LNCaP clone FGC (cell line): ENCODE results near the gene WNT3.

Source experiments
- DNase-seq: peaks from one replicate; pipeline ENCODE4 v3.0.0-alpha.2; 2011; ENCODE audit warnings: low read depth
- H3K4me3 ChIP-seq: 2 replicates; pipeline ENCODE4 v1.5.1; 2011; ENCODE audit warnings: mild to moderate bottlenecking, low read depth, low read length, control low read depth
- TF ChIP-seq, protein P1 (sequence below): IDR thresholded peaks from 2 replicates; pipeline ENCODE4 v1.5.1; 2012; ENCODE audit warnings: mild to moderate bottlenecking; ENCODE audit not compliant: control insufficient read depth, insufficient read depth; ENCODE audit errors: extremely low read depth

Gene WNT3

DNA sequence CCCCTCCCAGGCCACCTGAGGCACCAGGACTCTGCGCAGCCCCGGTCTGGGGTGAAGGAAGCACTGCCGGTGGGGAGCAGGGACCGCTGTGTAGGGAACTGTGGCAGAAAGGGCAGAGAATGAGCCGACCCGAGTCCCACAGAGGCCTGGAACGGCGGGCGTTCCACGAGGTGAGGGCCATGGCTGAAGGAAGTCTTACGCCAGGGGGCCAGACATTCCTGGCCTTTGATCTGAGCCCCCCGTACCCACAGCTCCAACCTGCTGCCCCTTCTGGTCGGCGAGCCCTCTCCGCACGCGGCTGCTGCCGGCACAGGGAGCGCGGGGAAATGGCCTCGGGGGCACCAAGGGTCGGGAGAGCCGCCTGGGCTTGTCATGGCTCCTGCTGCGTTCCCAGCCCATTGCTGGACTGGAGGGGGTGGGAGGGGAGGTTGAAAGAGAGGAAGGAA is 1.4 kb upstream of the WNT3 start:
- H3K4me3 ChIP-seq = no peak overlapping the region
- no peak for DNase-seq
- TF ChIP-seq, protein P1, sequence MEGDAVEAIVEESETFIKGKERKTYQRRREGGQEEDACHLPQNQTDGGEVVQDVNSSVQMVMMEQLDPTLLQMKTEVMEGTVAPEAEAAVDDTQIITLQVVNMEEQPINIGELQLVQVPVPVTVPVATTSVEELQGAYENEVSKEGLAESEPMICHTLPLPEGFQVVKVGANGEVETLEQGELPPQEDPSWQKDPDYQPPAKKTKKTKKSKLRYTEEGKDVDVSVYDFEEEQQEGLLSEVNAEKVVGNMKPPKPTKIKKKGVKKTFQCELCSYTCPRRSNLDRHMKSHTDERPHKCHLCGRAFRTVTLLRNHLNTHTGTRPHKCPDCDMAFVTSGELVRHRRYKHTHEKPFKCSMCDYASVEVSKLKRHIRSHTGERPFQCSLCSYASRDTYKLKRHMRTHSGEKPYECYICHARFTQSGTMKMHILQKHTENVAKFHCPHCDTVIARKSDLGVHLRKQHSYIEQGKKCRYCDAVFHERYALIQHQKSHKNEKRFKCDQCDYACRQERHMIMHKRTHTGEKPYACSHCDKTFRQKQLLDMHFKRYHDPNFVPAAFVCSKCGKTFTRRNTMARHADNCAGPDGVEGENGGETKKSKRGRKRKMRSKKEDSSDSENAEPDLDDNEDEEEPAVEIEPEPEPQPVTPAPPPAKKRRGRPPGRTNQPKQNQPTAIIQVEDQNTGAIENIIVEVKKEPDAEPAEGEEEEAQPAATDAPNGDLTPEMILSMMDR = no peak

DNA sequence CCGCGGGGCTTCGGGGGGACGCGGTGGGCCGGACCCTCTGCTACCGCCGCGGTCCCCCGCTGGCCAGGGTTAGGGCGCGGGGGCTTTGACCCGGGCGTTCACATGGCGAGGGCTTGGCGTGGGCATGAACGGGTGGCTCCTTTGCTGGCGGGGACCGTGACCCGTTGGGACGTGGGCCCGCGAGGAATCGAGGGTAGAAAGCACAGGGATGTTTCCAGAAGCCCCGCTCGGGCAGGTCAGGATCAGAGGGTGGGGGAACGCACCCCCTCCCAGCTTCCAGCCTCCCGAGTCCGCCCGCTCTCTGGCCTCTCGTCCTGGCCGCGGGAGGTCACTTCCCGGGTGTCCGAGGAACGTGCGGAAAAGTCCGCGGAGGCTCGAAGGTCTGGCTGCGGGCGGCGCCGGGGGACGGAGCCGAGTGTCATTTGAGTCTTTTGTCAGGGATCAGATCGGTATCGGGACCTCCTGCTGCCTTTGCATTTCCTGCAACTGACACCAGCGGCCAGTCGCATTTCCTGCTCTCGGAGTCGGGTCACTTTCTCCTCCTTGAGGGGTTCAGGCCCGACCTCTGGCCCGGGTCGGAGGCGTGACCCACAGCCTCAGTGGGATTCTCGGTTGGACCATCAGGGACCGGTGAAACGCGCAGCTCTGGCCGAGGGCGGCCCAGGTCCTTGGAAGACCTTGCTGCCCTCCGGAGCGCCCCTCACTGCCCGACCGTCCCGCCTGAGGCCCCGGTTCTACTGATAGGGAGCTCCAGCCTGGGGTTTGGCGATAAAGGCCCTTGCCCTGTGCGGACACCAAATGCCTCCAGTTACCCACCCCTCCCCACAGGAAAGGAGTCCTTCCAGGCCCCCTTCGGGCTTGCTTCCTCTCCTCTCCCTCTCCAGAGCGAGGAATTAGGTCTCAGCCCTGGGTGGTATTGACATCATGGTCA is 702 bp upstream of the WNT3 start:
- no peak overlapping the region for H3K4me3 ChIP-seq
- no peak for DNase-seq
- TF ChIP-seq, protein P1 = no peak

DNA sequence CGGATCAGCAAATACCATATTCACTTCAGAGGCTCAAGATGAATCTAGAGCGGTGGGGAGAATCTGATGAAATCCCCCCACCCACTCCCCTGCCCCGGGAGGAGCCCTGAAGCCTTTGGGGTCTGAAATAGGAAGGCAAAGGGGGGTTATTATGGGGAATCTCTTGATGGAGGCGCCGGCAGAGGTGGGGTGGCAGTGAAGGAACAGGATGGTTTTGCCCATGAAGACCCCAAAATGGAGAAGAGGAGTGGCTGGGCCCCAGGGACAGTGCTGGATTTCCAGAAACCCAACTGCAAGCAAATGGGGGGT is 637 bp downstream of the WNT3 start:
- no peak overlapping the region for H3K4me3 ChIP-seq

DNA sequence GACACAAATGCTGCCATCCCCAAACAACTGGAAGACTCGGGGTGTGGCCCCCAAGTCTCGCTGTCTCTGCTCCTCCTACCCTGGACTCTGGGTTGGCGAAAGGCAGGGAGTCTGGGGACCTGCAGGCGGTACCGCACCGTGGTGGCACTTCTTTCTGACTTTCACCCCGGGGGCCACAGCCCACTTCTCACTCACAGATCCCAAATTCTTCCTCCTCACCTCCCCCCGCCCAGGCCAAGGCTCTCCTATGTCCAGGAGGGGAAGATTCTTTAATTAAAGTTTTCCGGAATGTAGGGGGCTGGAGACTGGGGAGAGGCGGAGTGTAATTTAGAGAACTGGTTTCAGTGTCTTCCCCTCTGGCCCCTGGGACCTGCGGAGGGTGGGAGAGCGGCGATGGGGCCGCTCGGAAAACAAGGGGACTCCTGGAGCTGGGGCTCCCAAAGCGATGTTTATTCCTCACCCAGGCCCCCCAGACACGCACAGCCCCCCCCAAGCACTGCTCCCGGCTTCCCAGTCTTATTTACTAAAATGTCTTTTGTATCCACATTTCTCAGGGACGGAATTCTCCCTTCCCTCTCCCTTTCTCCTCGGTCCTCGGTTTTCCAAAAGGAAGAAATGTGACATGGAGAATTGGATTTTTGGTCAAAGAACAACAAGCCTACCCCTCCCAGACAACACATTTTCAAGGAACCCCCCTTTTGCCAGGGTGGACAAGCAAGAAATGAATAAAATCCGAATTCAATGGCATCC is 1.2 kb downstream of the WNT3 start:
- TF ChIP-seq, protein P1 = no peak
- no peak overlapping the region for H3K4me3 ChIP-seq
- no peak for DNase-seq

More for the DNA sequence above, 637 bp downstream of the WNT3 start:
- TF ChIP-seq, protein P1 = no peak
- DNase-seq = no peak

DNA sequence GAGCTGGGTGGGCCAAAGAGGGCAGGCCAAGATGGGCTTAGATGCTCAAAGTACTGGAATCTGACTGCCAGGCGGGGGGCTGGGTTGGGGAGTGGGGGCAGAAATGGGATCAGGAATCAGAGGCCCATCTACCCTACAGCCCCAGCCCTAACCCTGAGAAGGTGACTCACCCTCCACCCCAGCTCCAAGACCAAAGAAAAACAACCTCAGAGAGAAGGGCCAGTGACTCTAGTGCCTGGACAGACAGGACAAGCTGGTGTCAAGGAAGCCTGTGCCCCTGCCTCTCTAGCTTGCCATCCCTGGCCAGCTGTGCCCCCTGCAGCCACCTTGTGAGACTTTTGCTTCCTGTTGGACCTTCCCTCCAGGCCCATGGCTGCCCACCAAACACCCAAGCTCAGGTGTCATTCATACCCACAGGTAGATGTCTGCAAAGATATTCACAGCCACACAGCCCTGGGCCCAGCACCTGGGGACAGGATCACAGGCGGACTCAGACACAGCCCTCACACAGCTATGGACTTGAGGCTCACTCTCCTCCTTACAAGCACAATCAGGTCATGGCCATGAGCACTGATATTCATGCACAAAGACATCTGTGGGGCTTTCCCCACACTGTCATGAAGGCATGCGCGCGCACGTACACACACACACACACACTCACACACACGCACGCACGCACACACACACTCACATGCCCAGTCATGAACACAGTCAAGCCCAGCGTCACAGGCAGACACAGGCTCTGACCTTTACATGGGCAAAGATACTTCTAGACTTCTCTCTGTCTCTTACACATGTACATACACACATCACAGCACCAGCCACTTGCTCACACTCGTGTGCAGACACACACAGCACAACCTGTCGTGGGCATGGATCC is 2.8 kb downstream of the WNT3 start:
- H3K4me3 ChIP-seq = no peak overlapping the region
- TF ChIP-seq, protein P1 = no peak
- DNase-seq = no peak

DNA sequence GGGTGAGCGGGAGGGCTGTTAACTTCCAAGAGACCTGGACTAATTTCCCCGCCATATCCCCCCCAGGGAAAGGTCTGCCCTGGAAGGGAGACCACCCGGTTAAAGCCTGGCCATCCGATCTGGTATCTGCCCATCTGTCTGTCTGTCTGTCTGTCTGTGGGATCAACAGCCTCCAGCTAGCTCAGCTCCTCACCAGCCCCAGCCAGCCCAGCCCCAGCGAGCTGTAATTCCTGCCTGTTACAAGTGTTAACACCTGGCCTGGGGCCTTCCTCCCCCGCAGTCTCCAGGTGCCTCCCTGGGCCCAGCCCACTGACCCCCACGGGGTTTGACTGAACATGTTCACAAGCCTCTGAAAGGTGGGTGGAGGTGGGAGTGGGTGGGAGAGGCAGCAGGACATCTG is 4.0 kb downstream of the WNT3 start:
- TF ChIP-seq, protein P1 = no peak
- no peak overlapping the region for H3K4me3 ChIP-seq

More for the DNA sequence above, 4.0 kb downstream of the WNT3 start:
- no peak for DNase-seq
